ENCODE measurements around the gene KPNA4.
"Not testable (repeated sequence)": the region's sequence is repeated elsewhere in the genome, so short reads cannot be mapped to it uniquely, and the experiment has no call there.

The KPNA4 gene, protein sequence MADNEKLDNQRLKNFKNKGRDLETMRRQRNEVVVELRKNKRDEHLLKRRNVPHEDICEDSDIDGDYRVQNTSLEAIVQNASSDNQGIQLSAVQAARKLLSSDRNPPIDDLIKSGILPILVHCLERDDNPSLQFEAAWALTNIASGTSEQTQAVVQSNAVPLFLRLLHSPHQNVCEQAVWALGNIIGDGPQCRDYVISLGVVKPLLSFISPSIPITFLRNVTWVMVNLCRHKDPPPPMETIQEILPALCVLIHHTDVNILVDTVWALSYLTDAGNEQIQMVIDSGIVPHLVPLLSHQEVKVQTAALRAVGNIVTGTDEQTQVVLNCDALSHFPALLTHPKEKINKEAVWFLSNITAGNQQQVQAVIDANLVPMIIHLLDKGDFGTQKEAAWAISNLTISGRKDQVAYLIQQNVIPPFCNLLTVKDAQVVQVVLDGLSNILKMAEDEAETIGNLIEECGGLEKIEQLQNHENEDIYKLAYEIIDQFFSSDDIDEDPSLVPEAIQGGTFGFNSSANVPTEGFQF

DNA sequence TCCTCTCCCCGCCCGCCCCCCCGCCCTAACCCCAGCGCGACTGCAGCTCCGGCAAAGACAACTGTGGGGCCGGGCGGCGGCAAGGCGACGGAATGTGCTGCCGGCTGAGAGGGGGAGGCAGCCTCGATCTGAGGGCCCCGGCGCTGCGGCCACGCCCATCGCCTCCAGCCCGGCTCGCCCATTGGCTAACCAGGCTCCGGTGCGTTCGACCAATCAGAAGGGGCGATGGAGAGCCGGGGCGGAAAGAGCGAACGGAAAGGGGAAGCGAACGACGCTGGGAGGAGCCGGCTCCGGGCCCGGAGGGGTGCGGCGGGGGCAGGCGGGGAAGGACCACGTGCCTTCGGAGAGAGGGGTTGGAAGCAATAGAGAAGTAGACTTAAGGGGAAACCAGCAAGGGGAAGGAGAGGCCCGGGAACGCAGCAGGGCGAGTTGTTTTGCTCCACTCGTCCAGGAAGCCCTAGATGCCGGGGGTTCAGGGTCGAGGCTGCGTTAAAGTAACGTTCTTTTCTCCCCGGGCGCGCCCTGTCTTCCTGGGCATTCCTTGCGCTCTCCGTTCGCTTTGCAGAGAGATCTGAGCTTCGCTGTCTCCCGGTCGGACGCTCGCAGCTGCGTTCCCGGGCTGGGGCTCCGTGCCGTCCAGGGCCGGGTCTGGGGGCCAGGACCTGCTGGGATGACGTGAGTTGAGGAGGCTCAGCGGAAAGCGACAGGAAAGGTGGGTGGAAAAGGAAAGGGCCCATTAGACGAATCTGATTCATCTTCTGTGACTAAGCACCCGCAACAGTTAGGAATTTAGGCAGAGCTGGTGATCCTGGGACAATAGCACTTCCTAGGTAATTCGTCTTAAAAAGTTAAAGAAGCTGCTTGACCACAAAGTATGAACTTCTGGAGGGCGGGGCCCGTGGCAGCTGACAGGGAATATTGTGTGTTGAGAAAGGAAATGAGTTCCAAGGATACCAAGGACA is at the start of gene KPNA4:
Gene KPNA4 (minus strand): TSS at position 130 of the 962 bp plus-strand sequence. CDS start 289 bp downstream, outside the sequence.
- DNase-seq: peak; percentile 94

DNA sequence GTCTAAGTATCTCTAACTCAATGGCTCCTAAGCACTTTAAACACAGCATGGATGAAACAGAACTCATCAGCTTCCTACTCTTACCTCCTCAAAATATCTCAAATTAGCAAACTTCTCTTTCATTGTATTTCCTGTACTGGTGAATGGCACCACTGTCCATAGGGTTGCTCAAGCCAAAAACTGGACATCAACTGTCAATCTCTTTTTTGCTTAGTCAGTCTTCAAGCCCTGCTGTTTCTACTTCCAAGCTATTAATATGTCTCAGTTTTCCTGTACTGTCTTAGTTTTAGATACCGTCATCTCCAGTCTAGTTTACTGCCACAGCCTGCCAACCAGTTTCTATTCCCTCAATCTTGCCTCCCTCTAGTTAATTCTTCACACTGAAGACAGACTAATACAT is 48.3 kb upstream of the KPNA4 start:
- no peak for DNase-seq

DNA sequence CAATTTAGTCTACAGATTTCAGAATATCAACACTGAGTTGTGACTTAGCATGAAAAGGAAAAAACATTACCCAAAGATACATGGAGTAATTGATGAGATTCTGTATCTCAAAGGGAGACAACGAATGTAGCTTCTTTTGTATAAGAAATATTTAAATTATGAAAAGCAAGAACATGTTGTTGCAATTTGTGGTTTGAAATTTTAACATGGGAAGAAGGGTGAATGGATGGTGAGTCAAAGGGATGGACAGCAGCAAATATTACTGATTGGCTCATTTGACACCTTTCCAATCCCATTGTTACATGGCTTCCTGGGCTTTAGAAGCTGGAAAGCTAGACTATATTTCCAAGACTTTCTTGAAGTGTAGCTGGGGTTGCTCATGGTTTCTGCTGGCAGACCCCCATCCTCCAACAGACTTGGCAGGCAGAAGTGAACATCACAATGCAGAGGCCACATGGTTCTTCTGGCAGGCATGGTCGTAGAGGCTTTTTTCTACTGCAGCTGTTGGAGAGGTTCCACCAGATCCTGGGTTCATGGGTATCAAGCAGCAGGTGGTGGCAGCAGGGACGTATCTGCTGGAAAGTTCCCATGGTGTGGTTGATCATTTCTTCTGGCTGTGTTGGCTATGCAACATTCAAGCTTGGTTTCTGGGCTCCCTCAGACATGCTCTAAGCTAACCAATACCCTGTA is 47.2 kb upstream of the KPNA4 start:
- peak; percentile 65 for DNase-seq

DNA sequence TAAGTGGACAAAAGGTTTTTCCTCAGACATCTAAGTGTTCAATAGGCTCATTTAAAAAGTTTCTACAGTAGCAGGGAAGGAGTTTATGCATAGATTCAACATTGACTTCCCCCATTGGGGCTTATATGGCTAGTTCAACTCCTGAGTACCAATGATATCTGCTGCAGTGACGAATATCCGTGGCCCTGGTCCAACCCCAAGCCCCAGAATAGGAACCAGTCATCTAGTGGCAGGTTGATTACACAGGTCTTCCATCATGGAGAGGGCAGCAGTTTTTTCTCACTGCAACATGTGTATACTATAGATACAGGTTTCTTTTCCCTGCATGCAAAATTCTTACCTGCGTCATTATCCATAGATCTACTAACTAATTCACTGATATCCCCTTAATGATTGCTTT is 45.8 kb upstream of the KPNA4 start:
- DNase-seq: no peak

DNA sequence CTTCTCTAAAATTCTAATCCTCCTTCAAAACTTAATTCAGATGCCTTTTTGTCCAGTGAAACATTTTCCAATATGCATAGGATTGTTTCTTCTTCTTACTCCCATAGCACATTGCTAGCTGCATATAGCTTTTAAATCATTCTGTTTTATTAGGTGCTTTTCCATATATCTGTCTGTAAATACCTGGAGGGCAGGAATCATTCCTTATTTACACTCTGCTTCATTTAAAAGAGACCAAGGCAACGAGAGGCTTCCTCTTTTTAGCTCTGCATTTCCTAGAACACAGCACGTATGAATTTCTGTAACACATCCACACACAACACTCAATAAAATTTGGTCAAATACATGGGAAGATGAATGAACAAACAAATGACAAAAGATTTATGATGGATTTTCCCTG is 43.5 kb upstream of the KPNA4 start:
- DNase-seq: no peak

DNA sequence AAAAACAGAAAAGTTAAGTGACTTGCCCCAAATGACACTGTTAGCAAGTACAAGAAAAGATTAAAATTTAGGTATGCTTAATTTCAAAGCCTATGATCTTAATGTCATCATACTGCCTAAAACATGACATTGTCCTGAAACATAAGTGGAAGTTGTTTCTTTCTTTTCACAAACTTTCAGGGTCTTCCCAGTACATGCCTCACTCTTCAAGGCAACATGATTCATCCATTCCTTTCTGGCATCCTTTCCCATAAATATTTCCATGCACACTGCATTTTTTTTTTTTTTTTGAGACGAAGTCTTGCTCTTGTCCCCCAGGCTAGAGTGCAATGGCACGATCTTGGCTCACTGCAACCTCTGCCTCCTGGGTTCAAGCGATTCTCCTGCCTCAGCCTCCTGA is 42.5 kb upstream of the KPNA4 start:
- no peak for DNase-seq

DNA sequence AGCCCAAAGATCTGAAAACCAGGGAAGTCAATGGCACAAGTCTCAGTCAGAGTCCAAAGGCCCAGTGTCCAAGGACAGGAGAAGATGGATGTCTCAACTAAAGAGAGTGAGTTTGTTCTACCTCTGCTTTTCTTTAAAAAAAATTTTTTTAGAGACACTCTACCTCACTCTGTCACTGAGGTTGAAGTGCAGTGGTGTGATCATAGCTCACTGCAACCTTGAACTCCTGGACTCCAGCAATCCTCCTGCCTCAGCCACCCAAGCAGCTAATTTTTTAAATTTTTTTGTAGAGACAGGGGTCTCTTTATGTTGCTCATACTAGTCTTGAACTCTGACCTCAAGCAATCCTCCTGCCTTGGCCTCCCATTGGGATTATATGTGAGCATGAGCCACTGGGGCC is 39.9 kb upstream of the KPNA4 start:
- DNase-seq: no peak

DNA sequence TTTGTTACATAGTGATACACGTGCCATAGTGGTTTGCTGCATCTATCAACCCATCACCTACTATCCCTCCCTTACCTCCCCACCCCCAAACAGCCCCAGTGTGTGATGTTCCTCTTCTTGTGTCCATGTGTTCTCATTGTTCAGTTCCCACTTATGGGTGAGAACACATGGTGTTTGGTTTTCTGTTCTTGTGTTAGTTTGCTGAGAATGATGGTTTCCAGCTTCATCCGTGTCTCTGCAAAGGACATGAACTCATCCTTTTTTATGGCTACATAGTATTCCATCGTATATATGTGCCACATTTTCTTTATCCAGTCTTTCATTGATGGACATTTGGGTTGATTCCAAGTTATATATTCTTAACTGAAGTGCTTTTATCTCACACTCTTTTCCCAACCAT is 38.5 kb upstream of the KPNA4 start:
- not testable (repeated sequence) for DNase-seq

DNA sequence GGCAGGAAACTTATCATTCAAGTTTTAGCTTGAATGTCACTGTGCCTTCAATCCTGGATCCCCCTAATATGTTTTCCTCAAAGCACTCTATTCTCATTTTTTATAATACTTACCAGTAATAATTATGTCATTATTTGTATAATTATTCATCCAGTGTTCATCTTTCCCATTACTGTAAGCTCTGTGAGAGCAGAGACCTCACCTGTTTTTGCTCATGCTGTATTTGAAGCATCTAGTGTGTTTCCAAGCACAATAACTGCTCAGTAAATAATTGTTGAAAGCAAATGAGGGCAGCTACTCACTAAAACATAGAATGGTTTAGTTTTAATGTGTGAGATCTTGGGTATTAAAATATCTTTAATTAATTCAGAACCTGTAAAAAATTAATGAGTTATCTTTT is 36.9 kb upstream of the KPNA4 start:
- DNase-seq: no peak

DNA sequence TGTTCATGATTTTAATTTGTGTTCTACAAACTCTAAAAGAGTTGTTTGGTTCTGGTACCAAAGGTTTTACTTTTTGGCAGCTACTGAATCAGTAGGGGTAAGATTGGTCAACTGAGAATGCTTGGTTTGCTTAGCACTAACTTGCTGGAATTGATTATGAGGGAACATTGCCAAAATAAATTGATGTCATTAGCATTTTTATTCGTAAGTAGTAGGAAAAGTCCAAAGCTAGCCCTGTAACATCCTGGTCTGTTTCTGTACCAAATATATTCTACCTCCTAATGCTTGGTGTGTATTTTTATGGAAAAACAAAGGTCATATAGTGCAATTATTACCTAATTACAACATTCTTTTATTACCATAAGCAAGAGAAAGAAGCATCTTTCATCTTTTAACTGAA is 35.9 kb upstream of the KPNA4 start:
- DNase-seq: no peak

DNA sequence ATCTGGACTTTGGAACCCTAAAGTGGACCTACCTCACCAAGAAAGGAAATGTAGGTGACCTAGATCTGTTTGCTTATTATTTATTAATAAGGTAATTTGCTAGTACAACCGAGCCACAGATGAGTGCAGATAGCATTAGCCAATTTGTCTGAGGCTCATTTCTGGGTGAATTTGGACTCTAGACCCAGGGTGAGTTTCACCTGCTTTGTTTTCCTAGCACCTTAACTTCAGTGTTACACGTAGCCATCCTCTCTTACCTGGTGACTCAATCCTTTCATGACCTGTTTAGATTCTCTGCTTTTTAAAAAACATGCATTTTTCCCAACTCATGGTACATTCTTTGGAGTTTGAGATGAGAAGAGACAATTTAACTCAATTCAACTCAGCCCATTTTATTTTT is 33.5 kb upstream of the KPNA4 start:
- DNase-seq: no peak

DNA sequence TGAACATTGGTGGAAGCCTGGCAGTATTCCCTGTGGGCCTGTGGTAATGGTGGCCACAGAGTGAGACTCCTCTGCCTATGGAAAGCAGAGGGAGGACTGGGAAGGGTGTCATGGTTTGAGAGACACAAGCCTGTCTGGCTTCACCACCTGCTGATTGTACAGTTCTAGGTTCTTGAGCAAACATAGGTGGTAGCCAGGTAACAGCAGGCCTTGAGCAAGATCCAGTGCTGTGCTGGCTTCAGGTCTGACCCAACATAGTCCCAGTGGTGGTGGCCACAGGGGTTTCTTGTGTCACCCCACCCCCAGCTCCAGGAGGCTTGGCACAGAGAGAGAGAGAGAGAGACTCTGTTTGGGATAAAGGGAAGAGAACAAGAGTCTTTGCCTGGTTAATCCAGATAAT is 22.7 kb upstream of the KPNA4 start:
- DNase-seq: no peak

DNA sequence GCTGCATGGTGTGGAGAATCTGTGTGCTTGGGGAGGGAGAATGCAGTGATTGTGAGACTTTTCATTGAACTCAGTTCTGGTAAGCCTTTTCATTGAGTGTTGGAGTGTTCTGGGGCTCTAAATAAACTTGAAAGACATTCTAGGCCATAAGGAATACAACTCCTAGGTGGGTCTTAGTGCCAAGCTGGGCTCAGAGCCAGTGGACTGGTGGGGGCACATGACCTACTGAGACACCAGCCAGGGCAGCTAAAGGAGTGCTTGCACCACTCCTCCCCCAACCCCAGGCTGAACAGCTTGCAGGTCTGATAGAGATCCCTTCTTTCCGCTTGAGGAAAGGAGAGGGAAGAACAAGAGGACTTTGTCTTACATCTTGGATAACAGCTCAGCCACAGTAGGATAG is 21.7 kb upstream of the KPNA4 start:
- no peak for DNase-seq

DNA sequence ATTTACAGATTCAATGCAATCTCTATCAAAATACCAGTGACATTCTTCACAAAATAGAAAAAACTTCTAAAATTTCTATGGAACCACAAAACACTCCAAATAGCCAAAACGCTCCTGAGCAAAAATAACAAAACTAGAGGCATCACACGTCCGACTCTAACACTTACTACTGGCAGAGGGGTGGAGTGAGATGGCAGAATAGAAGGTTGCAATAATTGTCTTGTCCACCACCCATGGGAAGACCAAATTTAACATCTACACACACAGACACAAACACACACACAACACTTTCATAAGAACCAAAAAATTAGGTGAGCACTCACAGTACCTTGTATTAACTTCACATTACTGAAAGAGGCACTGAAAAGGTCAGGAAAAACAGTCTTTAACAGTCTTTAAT is 21.3 kb upstream of the KPNA4 start:
- DNase-seq: no peak

DNA sequence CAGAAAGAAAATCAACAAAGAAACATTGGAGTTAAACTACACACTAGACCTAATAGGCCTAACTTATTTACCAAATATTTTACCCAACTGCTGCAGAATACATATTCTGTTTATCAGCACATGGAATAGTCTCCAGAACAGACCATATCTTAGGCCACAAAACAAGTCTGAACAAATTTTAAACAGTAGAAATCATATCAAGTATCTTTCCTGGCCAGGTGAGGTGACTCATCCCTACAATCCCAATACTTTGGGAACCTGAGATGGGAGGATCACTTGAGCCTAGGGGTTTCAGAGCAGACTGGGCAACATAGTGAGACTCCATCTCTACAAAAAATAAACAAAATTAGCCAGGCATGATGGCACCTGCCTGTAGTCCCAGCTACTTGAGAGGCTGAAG is 18.1 kb upstream of the KPNA4 start:
- DNase-seq: no peak

DNA sequence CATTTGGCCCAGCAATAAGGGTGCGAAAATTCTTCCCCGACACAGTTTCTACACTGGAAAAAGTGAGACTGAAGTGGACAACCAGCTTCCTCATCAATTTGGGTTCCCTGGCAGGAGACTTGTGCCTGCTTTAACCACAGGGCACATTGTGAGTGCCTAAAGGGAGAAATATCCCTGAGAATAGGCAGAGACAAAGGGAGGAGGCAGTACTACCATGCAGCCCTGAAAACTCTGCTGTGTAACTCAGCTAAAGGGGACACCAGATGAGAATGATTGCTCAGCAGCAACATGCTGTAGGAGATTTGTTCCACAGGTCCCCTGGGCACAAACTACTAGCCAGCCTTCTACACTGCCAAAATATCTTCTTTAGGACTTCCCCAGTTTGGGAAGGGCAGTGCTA is 15.6 kb upstream of the KPNA4 start:
- no peak for DNase-seq

DNA sequence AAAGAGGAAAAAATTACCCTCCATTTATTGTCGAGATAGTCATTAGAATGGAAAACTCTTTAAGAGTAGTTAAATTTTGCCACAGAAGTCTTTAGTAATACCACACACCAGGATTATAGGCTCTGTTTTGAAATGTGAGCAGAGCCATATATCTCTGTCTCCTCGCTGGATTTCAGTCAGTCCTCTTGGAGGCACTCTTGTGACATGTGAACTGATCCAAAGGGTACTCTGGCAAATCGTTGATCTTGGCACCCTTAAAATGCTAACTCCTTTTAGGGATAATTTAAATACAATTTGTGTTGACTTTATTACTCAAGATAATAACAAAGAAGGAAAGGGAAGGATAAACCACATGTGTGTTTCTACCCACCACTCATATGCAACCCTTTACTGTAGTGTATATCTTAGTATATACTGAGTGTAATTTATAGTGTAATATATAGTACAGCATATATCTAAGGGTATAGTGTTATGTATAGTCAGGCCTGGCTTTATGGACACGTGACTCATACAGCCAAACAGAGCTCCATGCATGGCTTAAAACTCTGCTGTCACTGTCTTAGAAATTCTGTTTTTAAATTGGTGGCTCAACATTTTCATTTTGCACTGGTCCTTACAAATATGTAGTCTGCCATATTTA is 12.3 kb upstream of the KPNA4 start:
- no peak for DNase-seq

DNA sequence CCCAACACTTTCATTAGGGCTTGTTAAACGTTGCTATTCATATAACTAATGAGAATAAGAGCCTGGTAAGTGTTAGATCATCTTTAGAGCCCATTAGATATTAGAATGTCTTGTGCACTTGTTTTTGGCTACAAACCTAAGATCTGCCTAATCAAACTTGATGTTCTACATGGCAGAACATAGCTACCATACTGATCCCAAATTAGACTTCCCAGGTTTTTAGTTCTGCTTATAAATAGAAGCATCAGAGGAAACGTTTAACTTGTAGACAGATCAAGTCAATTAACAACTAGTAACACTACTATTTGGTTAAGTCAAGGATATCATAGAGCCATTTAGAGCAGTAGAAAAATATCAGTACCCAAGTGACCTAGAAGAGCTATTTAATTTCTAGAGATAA is 11.7 kb upstream of the KPNA4 start:
- no peak for DNase-seq

DNA sequence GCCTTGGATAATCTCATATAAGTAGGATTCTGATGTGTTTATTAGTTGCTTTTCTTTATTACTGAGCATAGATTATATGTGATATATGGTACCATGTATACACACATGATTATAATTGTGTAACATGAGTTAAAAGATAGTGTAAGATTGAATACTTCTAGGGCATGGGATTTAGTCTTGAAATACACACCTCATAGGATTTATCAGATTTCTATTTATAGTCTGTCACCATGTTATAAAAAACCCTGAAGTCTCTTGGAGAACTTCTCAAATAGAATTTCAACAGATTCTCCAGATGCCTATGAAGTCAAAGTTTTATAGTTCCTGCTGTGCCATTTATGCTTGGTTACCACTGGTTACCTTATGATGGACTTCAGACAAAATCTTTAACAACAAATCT is 11.2 kb upstream of the KPNA4 start:
- no peak for DNase-seq

DNA sequence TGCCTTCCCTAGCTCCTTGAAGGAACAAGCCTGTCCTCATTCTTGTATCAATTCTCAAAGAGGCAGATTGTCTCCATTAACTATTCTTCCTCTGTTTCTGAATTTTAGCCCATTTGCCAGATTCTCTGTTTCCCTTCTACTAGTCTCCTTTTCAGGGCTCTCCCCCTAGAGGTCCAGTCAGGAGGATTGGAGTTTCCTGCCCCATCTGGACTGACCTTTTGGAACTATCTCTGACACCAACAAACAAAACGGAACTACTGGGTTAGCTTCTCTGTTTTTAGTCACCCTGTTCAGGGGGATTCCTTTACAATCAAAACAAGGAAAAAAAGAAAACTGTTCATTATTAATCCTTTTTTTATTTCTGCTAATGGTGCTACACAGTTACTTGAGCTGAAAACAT is 10.2 kb upstream of the KPNA4 start:
- DNase-seq: no peak

DNA sequence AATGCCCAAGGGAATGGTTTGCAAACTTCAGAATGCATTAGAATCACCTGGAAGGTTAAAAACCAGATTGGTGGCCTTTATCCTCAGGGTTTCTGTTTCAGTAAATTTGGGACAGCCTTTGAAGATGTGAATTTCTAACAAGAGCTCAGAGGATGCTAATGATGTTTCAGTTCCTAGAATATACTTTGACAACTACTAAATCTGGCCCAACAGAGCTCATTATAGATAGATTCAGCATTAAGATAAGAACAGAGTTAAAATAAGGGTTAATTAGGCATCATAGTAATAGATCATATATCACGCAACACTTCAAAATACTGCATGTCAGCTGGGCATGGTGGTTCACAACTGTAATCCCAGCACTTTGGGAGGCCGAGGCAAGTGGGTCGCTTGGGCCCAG is 9.3 kb upstream of the KPNA4 start:
- no peak for DNase-seq

DNA sequence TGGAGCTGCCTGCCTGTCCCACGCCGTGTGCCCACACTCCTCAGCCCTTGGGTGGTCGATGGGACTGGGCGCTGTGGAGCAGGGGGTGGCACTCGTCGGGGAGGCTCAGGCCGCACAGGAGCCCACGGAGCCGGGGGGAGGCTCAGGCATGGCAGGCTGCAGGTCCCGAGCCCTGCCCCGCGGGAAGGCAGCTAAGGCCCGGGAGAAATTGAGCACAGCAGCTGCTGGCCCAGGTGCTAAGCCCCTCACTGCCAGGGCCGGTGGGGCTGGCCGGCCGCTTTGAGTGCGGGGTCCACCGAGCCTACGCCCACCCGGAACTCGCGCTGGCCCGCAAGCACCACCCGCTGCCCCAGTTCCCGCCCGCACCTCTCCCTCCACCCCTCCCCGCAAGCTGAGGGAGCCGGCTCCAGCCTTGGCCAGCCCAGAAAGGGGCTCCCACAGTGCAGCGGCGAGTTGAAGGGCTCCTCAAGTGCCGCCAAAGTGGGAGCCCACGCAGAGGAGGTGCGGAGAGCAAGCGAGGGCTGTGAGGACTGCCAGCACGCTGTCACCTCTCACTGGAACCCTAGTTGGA is 8.7 kb upstream of the KPNA4 start:
- DNase-seq: not testable (repeated sequence)
